ENCODE measurements around the gene GLRA2. TPM values are rescaled to one million over a fixed set of nuclear protein-coding genes. Genes with fewer than 3 reads are reported as not detected.

Gene GLRA2
- not detected for total RNA-seq

- H3K4me3 ChIP-seq = peak within 1 kb of the TSS in 2 of 4 donors; percentile 9 to 24
- no peak for TF ChIP-seq POLR2A (IDR thresholded peaks at IDR 0.05)
- TF ChIP-seq CTCF (IDR thresholded peaks at IDR 0.05) = no peak
- no peaks in the 10 kb centered on the region for H3K4me1 ChIP-seq
- H3K27ac ChIP-seq = no peak within 1 kb of the TSS
- no peaks in the 10 kb centered on the region for H3K27me3 ChIP-seq
- peak in 1 of 3 donors; percentile 50 for DNase-seq
- H3K36me3 ChIP-seq = no peaks in the 10 kb centered on the region
- no peaks in the 10 kb centered on the region for H3K9me3 ChIP-seq
Observed at GRCh38 chrX:14529290-14529989, at the start of gene GLRA2. Gene GLRA2 (plus strand): TSS chrX:14529536. CDS start chrX:14530058, 522 bp downstream.

GRCh38 chrX:14489437-14489836 is 39.9 kb upstream of the GLRA2 start:
- no peak for DNase-seq

GRCh38 chrX:14491689-14492088 is 37.6 kb upstream of the GLRA2 start:
- no peak for DNase-seq
- H3K36me3 ChIP-seq = no peaks in the 10 kb centered on the region

More at GRCh38 chrX:14489437-14489836, 39.9 kb upstream of the GLRA2 start:
- Histone ChIP-seq H3K27me3 (no peaks in the 10 kb centered on the region), H3K36me3 (no peaks in the 10 kb centered on the region), H3K4me3 (no peak overlapping the region), H3K4me1 (no peaks in the 10 kb centered on the region), H3K9me3 (no peaks in the 10 kb centered on the region), H3K27ac (no peak overlapping the region)
- TF ChIP-seq POLR2A (IDR thresholded peaks at IDR 0.05) (no peak), CTCF (IDR thresholded peaks at IDR 0.05) (no peak)

GRCh38 chrX:14496674-14497073 is 32.7 kb upstream of the GLRA2 start:
- Histone ChIP-seq H3K4me3 (peak overlapping the region in 1 of 4 donors; percentile 24), H3K27me3 (no peaks in the 10 kb centered on the region), H3K27ac (peak overlapping the region in 1 of 4 donors; percentile 35), H3K9me3 (no peaks in the 10 kb centered on the region), H3K36me3 (no peaks in the 10 kb centered on the region), H3K4me1 (no peaks in the 10 kb centered on the region)
- no peak for DNase-seq
- TF ChIP-seq CTCF (IDR thresholded peaks at IDR 0.05) = no peak
- TF ChIP-seq POLR2A (IDR thresholded peaks at IDR 0.05) = no peak

More at GRCh38 chrX:14491689-14492088, 37.6 kb upstream of the GLRA2 start:
- no peak overlapping the region for H3K4me3 ChIP-seq
- no peaks in the 10 kb centered on the region for H3K27me3 ChIP-seq
- no peaks in the 10 kb centered on the region for H3K4me1 ChIP-seq
- H3K9me3 ChIP-seq = no peaks in the 10 kb centered on the region
- no peak overlapping the region for H3K27ac ChIP-seq
- no peak for TF ChIP-seq CTCF (IDR thresholded peaks at IDR 0.05)
- TF ChIP-seq POLR2A (IDR thresholded peaks at IDR 0.05) = no peak

GRCh38 chrX:14497184-14497666 is 32.1 kb upstream of the GLRA2 start:
- Histone ChIP-seq H3K27ac (peak overlapping the region in 2 of 4 donors; percentile 3 to 35), H3K36me3 (no peaks in the 10 kb centered on the region), H3K4me3 (peak overlapping the region in 3 of 4 donors; percentile 7 to 24 (median 10)), H3K9me3 (no peaks in the 10 kb centered on the region), H3K27me3 (no peaks in the 10 kb centered on the region), H3K4me1 (no peaks in the 10 kb centered on the region)
- DNase-seq = peak in 1 of 3 donors; percentile 17
- TF ChIP-seq CTCF (IDR thresholded peaks at IDR 0.05) = no peak
- no peak for TF ChIP-seq POLR2A (IDR thresholded peaks at IDR 0.05)
